Esophagus squamous epithelium (tissue), 5 donors: ENCODE measurements around the gene ZSCAN5A. TPM values are rescaled to one million over a fixed set of nuclear protein-coding genes. Genes with fewer than 3 reads are reported as not detected.
"Not testable (repeated sequence)": the region's sequence is repeated elsewhere in the genome, so short reads cannot be mapped to it uniquely, and the experiment has no call there.

Experiments
- DNase-seq: peaks from one replicate; lab custom pipeline; 2025; lab: John Stamatoyannopoulos, UW
- H3K27ac ChIP-seq, 4 donors: fragments of 200-600 bp; sonication (generic); one replicate each; pipeline ENCODE4 v1.5.1; 2016 to 2019; ENCODE audit warnings: mild to moderate bottlenecking in 1 of 4
- H3K27me3 ChIP-seq, 4 donors: fragments of 200-600 bp; sonication (generic); 1 replicate in 3 of 4; 2 replicates in 1 of 4; pipeline versions ENCODE4 v1.5.1 to v1.6.0; 2017 to 2021; ENCODE audit warnings: antibody characterized with exemption in 1 of 4
- H3K36me3 ChIP-seq, 3 donors: fragments of 200-600 bp; sonication (generic); one replicate each; pipeline ENCODE4 v1.5.1; 2016 to 2019
- H3K4me1 ChIP-seq, 3 donors: fragments of 200-600 bp; sonication (generic); one replicate each; pipeline ENCODE4 v1.5.1; 2017 to 2019
- H3K4me3 ChIP-seq, 4 donors: fragments of 200-600 bp; sonication (generic); 1 replicate in 3 of 4; 2 replicates in 1 of 4; pipeline ENCODE4 v1.5.1; 2016 to 2019; ENCODE audit warnings: mild to moderate bottlenecking in 2 of 4, moderate library complexity in 1 of 4
- H3K9me3 ChIP-seq, 3 donors: fragments of 200-600 bp; sonication (generic); one replicate each; pipeline ENCODE4 v1.5.1; 2016 to 2019
- CTCF ChIP-seq, 6 experiments: fragments of 450-650 bp in 4 of 6; fragments of 200-600 bp in 2 of 6; sonication (generic) in 2 of 6; IDR thresholded peaks; one replicate each; pipeline ENCODE4 v1.5.1; 2016 to 2019; ENCODE audit warnings: antibody characterized with exemption in 6 of 6, mild to moderate bottlenecking in 4 of 6, moderate library complexity in 4 of 6
- POLR2A ChIP-seq, 4 donors: fragments of 450-650 bp; IDR thresholded peaks; one replicate each; pipeline ENCODE4 v1.6.1; 2017; ENCODE audit warnings: antibody characterized with exemption in 4 of 4, mild to moderate bottlenecking in 4 of 4, moderate library complexity in 3 of 4
- WGBS, 2 donors: methylation state at CpG; one replicate each; pipeline ENCODE4 v1.1.5; 2018; 5-methylcytosine and 5-hydroxymethylcytosine counted together
- intact Hi-C: fragments of 100-400 bp; cut with DNase I; formaldehyde crosslinking; loops from one replicate; pipeline ENCODE4 v1.15.0; 2022
- total RNA-seq, 4 donors: library from RNA; depleted of rRNA; stranded (reverse); fragments of >200 nt; gene quantifications; one replicate each; pipeline ENCODE4 v1.1.0, GENCODE V29; 2016
- donor health status: DM: yes; HTN: yes; CAD: no.

Gene ZSCAN5A
- total RNA-seq, 4 donors from 2014 or later, result 2.8 to 13.2 (median 6.8) TPM

GRCh38 chr19:56201973-56202372, 112.7 kb downstream of the ZSCAN5A start, which contains the start of gene ZSCAN5C:
TSS of gene ZSCAN5C (plus strand) at chr19:56202273. CDS start at chr19:56205914, 3,641 bp downstream.
- no peak within 1 kb of the TSS for H3K4me3 ChIP-seq
- TF ChIP-seq CTCF (IDR thresholded peaks at IDR 0.05) (no peak), POLR2A (IDR thresholded peaks at IDR 0.05) (no peak)
- intact Hi-C loops, result no loop called here
- H3K9me3 ChIP-seq, result no peaks in the 10 kb centered on the region
- H3K36me3 ChIP-seq, result no peaks in the 10 kb centered on the region
- DNase-seq, result no peak
- no peaks in the 10 kb centered on the region for H3K4me1 ChIP-seq
- H3K27ac ChIP-seq, result no peak within 1 kb of the TSS
- WGBS, 2 donors, result 62 to 65% methylated on average over 3 of the region's 3 CpGs
- H3K27me3 ChIP-seq, result no peaks in the 10 kb centered on the region

- TF ChIP-seq CTCF (IDR thresholded peaks at IDR 0.05) (no peak), POLR2A (IDR thresholded peaks at IDR 0.05) (no peak)
- 53 to 70% methylated on average over 7 of the region's 7 CpGs for WGBS, 2 donors
- no peak overlapping the region for H3K27ac ChIP-seq
- intact Hi-C loops, result no loop called here
- no peaks in the 10 kb centered on the region for H3K4me1 ChIP-seq
- H3K27me3 ChIP-seq, result no peaks in the 10 kb centered on the region
- H3K4me3 ChIP-seq, result no peak overlapping the region
- no peaks in the 10 kb centered on the region for H3K9me3 ChIP-seq
- no peak for DNase-seq
- no peaks in the 10 kb centered on the region for H3K36me3 ChIP-seq
Observed at GRCh38 chr19:56199687-56200086, 115.0 kb downstream of the ZSCAN5A start.

- H3K27ac ChIP-seq, intact Hi-C loops, DNase-seq, H3K36me3 ChIP-seq, H3K4me1 ChIP-seq, H3K4me3 ChIP-seq, H3K27me3 ChIP-seq, H3K9me3 ChIP-seq: not testable (repeated sequence)
- WGBS, 2 donors, result 86 to 87% methylated on average over 18 to 23 of the region's 23 CpGs
Observed at GRCh38 chr19:56197646-56198045, 117.0 kb downstream of the ZSCAN5A start, which contains the start of gene ZSCAN5B. TSS of gene ZSCAN5B (minus strand) at chr19:56197783. CDS start at chr19:56193052, 4,731 bp downstream.

GRCh38 chr19:56193981-56194640, 120.5 kb downstream of the ZSCAN5A start:
- Histone ChIP-seq H3K4me3 (no peak overlapping the region), H3K36me3 (no peaks in the 10 kb centered on the region), H3K27me3 (no peaks in the 10 kb centered on the region), H3K27ac (no peak overlapping the region), H3K4me1 (no peaks in the 10 kb centered on the region), H3K9me3 (no peaks in the 10 kb centered on the region)
- no peak for DNase-seq
- intact Hi-C loops, result no loop called here
- TF ChIP-seq POLR2A (IDR thresholded peaks at IDR 0.05) (no peak), CTCF (IDR thresholded peaks at IDR 0.05) (no peak)
- 81 to 84% methylated on average over 11 to 12 of the region's 12 CpGs for WGBS, 2 donors

- 79 to 83% methylated on average over 3 to 4 of the region's 10 CpGs for WGBS, 2 donors
- Histone ChIP-seq H3K27me3 (peaks cover 0 to 6% (median 0%) of the 10 kb centered on the region in 4 donors), H3K27ac (no peak overlapping the region), H3K4me3 (no peak overlapping the region), H3K36me3 (no peaks in the 10 kb centered on the region), H3K9me3 (no peaks in the 10 kb centered on the region), H3K4me1 (no peaks in the 10 kb centered on the region)
- TF ChIP-seq CTCF (IDR thresholded peaks at IDR 0.05) (no peak), POLR2A (IDR thresholded peaks at IDR 0.05) (no peak)
- intact Hi-C loops, result no loop called here
- no peak for DNase-seq
Observed at GRCh38 chr19:56191711-56192110, 122.9 kb downstream of the ZSCAN5A start.
